Astrocyte (in vitro differentiated cells and primary cell): ENCODE data around the gene HMX1. TPM values are rescaled to one million over a fixed set of nuclear protein-coding genes. Genes with fewer than 3 reads are reported as not detected.

Experiments used
- DNase-seq: peaks from one replicate; pipeline ENCODE4 v3.0.0-alpha.2; 2010; ENCODE audit warnings: low read depth
- FAIRE-seq: peaks from 2 replicates; lab custom pipeline; 2011; peaks lifted over from hg19 to GRCh38; lab: Jason Lieb, UNC
- H2AFZ ChIP-seq: 2 replicates; pipeline ENCODE4 v1.6.0; 2012; ENCODE audit warnings: low read depth, low read length, inconsistent platforms
- H3K27ac ChIP-seq: 2 replicates; pipeline ENCODE4 v1.5.1; 2011; ENCODE audit warnings: low read depth, low read length, inconsistent platforms
- H3K27me3 ChIP-seq: 2 replicates; pipeline ENCODE4 v1.6.0; 2011; ENCODE audit warnings: low read length, inconsistent platforms; ENCODE audit not compliant: insufficient read depth
- H3K36me3 ChIP-seq: 2 replicates; pipeline ENCODE4 v1.5.1; 2011; ENCODE audit warnings: low read length, inconsistent platforms; ENCODE audit not compliant: insufficient read depth
- H3K4me1 ChIP-seq: 2 replicates; pipeline ENCODE4 v1.5.1; 2011; ENCODE audit warnings: low read length, inconsistent platforms; ENCODE audit not compliant: insufficient read depth
- H3K4me2 ChIP-seq: 2 replicates; pipeline ENCODE4 v1.6.0; 2012; ENCODE audit warnings: low read length, inconsistent platforms
- H3K4me3 ChIP-seq: 2 replicates; pipeline ENCODE4 v1.5.1; 2011; ENCODE audit warnings: low read depth, mild to moderate bottlenecking, low read length, inconsistent platforms; ENCODE audit not compliant: insufficient read depth
- H3K79me2 ChIP-seq: 2 replicates; pipeline ENCODE4 v1.6.0; 2012; ENCODE audit warnings: mild to moderate bottlenecking, low read length, inconsistent platforms; ENCODE audit not compliant: insufficient read depth
- H3K9ac ChIP-seq: 2 replicates; pipeline ENCODE4 v1.6.0; 2012; ENCODE audit warnings: mild to moderate bottlenecking, low read length, inconsistent platforms
- H3K9me3 ChIP-seq: 2 replicates; pipeline ENCODE4 v1.5.1; 2012; ENCODE audit warnings: low read depth, mild to moderate bottlenecking, low read length, inconsistent platforms; ENCODE audit not compliant: insufficient read depth
- H4K20me1 ChIP-seq: 2 replicates; pipeline ENCODE4 v1.6.0; 2012; ENCODE audit warnings: low read length, inconsistent platforms; ENCODE audit not compliant: insufficient read depth
- H3K27ac Mint-ChIP-seq: one replicate; pipeline ENCODE4 v1.8.0; 2021; ENCODE audit warnings: mild to moderate bottlenecking, mixed read lengths; ENCODE audit not compliant: unreplicated experiment
- H3K27me3 Mint-ChIP-seq: one replicate; pipeline ENCODE4 v1.8.0; 2021; ENCODE audit warnings: low read depth, mixed read lengths; ENCODE audit not compliant: unreplicated experiment
- H3K36me3 Mint-ChIP-seq: one replicate; pipeline ENCODE4 v1.8.0; 2021; ENCODE audit warnings: low read depth, mixed read lengths; ENCODE audit not compliant: unreplicated experiment
- H3K4me1 Mint-ChIP-seq: one replicate; pipeline ENCODE4 v1.8.0; 2021; ENCODE audit warnings: low read depth, mixed read lengths; ENCODE audit not compliant: unreplicated experiment
- H3K4me3 Mint-ChIP-seq: one replicate; pipeline ENCODE4 v1.8.0; 2021; ENCODE audit warnings: mild to moderate bottlenecking, moderate library complexity, mixed read lengths; ENCODE audit not compliant: unreplicated experiment
- H3K9me3 Mint-ChIP-seq: one replicate; pipeline ENCODE4 v1.8.0; 2021; ENCODE audit warnings: mild to moderate bottlenecking, mixed read lengths; ENCODE audit not compliant: unreplicated experiment
- CTCF ChIP-seq: IDR thresholded peaks from 2 replicates; pipeline ENCODE4 v1.5.1; 2011; ENCODE audit warnings: low read depth, mild to moderate bottlenecking, inconsistent platforms, low read length, moderate library complexity; ENCODE audit not compliant: insufficient read depth
- EZH2 ChIP-seq: IDR thresholded peaks from 2 replicates; pipeline ENCODE4 v1.6.1; 2012; ENCODE audit warnings: mild to moderate bottlenecking, low read length, inconsistent platforms; ENCODE audit not compliant: insufficient read depth
- total RNA-seq: library from RNA; stranded (reverse); gene quantifications from 2 replicates; pipeline ENCODE4 v1.2.1, GENCODE V29; 2021

HMX1 gene
- total RNA-seq, 1 donor from 2014 or later, result 0.25 TPM

GRCh38 chr4:8817096-8817812, 54.4 kb downstream of the HMX1 start:
- no peak for FAIRE-seq
- H2AFZ ChIP-seq, result no peak overlapping the region
- peaks cover 44% of the 10 kb centered on the region for H3K27me3 Mint-ChIP-seq

More at GRCh38 chr4:8817096-8817812, 54.4 kb downstream of the HMX1 start:
- Histone ChIP-seq H3K4me1 (no peaks in the 10 kb centered on the region), H3K27me3 (no peaks in the 10 kb centered on the region), H3K4me3 (no peak overlapping the region), H3K27ac (no peak overlapping the region), H4K20me1 (no peaks in the 10 kb centered on the region), H3K4me2 (no peak overlapping the region), H3K9ac (no peak overlapping the region), H3K79me2 (no peaks in the 10 kb centered on the region), H3K36me3 (no peaks in the 10 kb centered on the region), H3K9me3 (peaks cover 3% of the 10 kb centered on the region)
- H3K9me3 Mint-ChIP-seq, result no peaks in the 10 kb centered on the region
- no peak for DNase-seq
- no peak overlapping the region for H3K27ac Mint-ChIP-seq
- no peak for TF ChIP-seq CTCF
- TF ChIP-seq EZH2, result no peak
- no peak overlapping the region for H3K4me3 Mint-ChIP-seq
- H3K4me1 Mint-ChIP-seq, result no peaks in the 10 kb centered on the region
- no peaks in the 10 kb centered on the region for H3K36me3 Mint-ChIP-seq
